Fibroblast of villous mesenchyme (primary cell): ENCODE measurements around the gene SULT1A1. TPM values are rescaled to one million over a fixed set of nuclear protein-coding genes. Genes with fewer than 3 reads are reported as not detected.

Source experiments
- DNase-seq: peaks from one replicate; pipeline ENCODE4 v3.0.0-alpha.2; 2010; ENCODE audit warnings: low read depth
- H3K4me3 ChIP-seq: 2 replicates; pipeline ENCODE4 v1.5.1; 2011; ENCODE audit warnings: low read depth, mild to moderate bottlenecking, low read length
- total RNA-seq: library from RNA; depleted of rRNA; stranded (reverse); fragments of >200 nt; gene quantifications from 2 replicates; pipeline ENCODE4 v1.2.3, GENCODE V29; 2012
- TF ChIP-seq, protein P1 (sequence below): IDR thresholded peaks from 2 replicates; pipeline ENCODE4 v1.5.1; 2012; ENCODE audit warnings: low read depth, mild to moderate bottlenecking, low read length; ENCODE audit not compliant: insufficient read depth

SULT1A1 gene
- total RNA-seq, 1 donor: under 0.01 TPM

GRCh38 chr16:28556914-28557320, 52.9 kb downstream of the SULT1A1 start:
- TF ChIP-seq, protein P1, sequence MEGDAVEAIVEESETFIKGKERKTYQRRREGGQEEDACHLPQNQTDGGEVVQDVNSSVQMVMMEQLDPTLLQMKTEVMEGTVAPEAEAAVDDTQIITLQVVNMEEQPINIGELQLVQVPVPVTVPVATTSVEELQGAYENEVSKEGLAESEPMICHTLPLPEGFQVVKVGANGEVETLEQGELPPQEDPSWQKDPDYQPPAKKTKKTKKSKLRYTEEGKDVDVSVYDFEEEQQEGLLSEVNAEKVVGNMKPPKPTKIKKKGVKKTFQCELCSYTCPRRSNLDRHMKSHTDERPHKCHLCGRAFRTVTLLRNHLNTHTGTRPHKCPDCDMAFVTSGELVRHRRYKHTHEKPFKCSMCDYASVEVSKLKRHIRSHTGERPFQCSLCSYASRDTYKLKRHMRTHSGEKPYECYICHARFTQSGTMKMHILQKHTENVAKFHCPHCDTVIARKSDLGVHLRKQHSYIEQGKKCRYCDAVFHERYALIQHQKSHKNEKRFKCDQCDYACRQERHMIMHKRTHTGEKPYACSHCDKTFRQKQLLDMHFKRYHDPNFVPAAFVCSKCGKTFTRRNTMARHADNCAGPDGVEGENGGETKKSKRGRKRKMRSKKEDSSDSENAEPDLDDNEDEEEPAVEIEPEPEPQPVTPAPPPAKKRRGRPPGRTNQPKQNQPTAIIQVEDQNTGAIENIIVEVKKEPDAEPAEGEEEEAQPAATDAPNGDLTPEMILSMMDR: no peak
- no peak for DNase-seq
- H3K4me3 ChIP-seq: no peak overlapping the region

DNA sequence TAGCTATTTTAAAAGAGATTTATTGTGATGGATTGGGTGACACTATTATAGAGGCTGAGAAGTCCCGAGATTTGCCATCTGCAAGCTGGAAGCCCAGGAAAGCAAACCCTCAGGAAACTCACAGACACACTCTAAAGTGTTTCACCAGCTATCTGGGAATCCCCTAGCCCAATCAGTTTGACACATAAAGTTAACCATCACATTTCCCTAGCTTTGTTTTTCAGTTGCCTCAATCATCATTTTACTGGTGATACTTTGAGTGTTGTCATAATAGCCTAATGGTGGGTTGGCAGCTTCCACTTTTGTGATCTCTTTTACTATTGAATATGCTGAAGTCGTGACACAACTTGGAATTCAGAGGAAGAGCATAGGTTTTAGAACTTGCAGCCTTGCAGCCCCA, 54.3 kb downstream of the SULT1A1 start:
- H3K4me3 ChIP-seq: no peak overlapping the region
- no peak for DNase-seq
- TF ChIP-seq, protein P1: no peak

Other genes with a start within 250 kb of the SULT1A1 start
- gene NPIPB6, start 246.5 kb downstream of the SULT1A1 start, total RNA-seq: not detected in 2 replicates
- 50.5 and 75.7 TPM in 2 replicates for gene EIF3CL, start 206.2 kb downstream of the SULT1A1 start, total RNA-seq
- gene NPIPB7, start 137.7 kb downstream of the SULT1A1 start, total RNA-seq: not detected in 2 replicates
- gene CLN3, start 118.0 kb downstream of the SULT1A1 start, total RNA-seq: 17.1 and 19.0 TPM in 2 replicates
- gene APOBR, start 115.4 kb downstream of the SULT1A1 start, total RNA-seq: not detected in 2 replicates
- gene IL27, start 103.2 kb downstream of the SULT1A1 start, total RNA-seq: not detected in 2 replicates
- 8.2 and 27.7 TPM in 2 replicates for gene NUPR1, start 71.1 kb downstream of the SULT1A1 start, total RNA-seq
- 10.0 and 11.2 TPM in 2 replicates for gene SGF29, start 56.1 kb downstream of the SULT1A1 start, total RNA-seq
- under 0.01 TPM in 1 of 2 replicates, not detected in the other for gene SULT1A2, start 13.0 kb downstream of the SULT1A1 start, total RNA-seq
- 0.86 TPM in 1 of 2 replicates, not detected in the other for gene NPIPB8, start 28.0 kb upstream of the SULT1A1 start, total RNA-seq
- 62.6 and 110 TPM in 2 replicates for gene EIF3C, start 101.4 kb upstream of the SULT1A1 start, total RNA-seq
- gene NPIPB9, start 141.7 kb upstream of the SULT1A1 start, total RNA-seq: 3.9 TPM in 2 replicates
- gene ATXN2L, start 213.0 kb upstream of the SULT1A1 start, total RNA-seq: 51.4 and 60.2 TPM in 2 replicates
- 89.5 and 94.6 TPM in 2 replicates for gene TUFM, start 236.3 kb upstream of the SULT1A1 start, total RNA-seq